ENCODE measurements around the gene ROBO1. TPM values are rescaled to one million over a fixed set of nuclear protein-coding genes. Genes with fewer than 3 reads are reported as not detected.
A peak's percentile ranks its signal among the peaks of the same experiment; 100 is the strongest.
"Not testable (repeated sequence)": the region's sequence is repeated elsewhere in the genome, so short reads cannot be mapped to it uniquely, and the experiment has no call there.

Gene ROBO1
- polyA plus RNA-seq (ENCODE audit: insufficient read length in 10 of 10): 10 to 100 TPM; 36.1 to 76.7 (median 43.2) TPM
- long read RNA-seq, donor 1: 0 reads
- long read RNA-seq, donor 2: 0 reads
- long read RNA-seq, donor 3: 0 reads
- long read RNA-seq, donor 4: 0 reads
- long read RNA-seq, donor 5, partial matches to known transcripts: 5 of 5 reads
- long read RNA-seq, donor 5, other reads (novel, unspliced or antisense): 0 of 5 reads
- long read RNA-seq, donor 6: 0 reads
- long read RNA-seq, donor 7: 0 reads
- long read RNA-seq, donor 8: 0 reads
- long read RNA-seq, donor 9: 0 reads

- DNase-seq: peak; percentile 1 to 56 (median 10)
These were observed at the start of gene ROBO1 for GRCh38 chr3:79767905-79768267. TSS of gene ROBO1 (minus strand) at chr3:79767998.

- DNase-seq: no peak
These were observed 49.4 kb upstream of the ROBO1 start for GRCh38 chr3:79817224-79817623.

GRCh38 chr3:79815478-79815877 is 47.7 kb upstream of the ROBO1 start:
- DNase-seq: no peak

- no peak for DNase-seq
These were observed 42.8 kb upstream of the ROBO1 start for GRCh38 chr3:79810581-79810980.

GRCh38 chr3:79810092-79810491 is 42.3 kb upstream of the ROBO1 start:
- no peak for DNase-seq

- DNase-seq: no peak
These were observed 41.3 kb upstream of the ROBO1 start for GRCh38 chr3:79809106-79809505.

GRCh38 chr3:79808515-79808914 is 40.7 kb upstream of the ROBO1 start:
- DNase-seq: no peak

GRCh38 chr3:79790177-79790576 is 22.4 kb upstream of the ROBO1 start:
- DNase-seq: not testable (repeated sequence)

- DNase-seq: no peak
These were observed 5.5 kb upstream of the ROBO1 start for GRCh38 chr3:79773291-79773690.

- DNase-seq: no peak
These were observed 1.4 kb upstream of the ROBO1 start for GRCh38 chr3:79769229-79769628.

GRCh38 chr3:79767194-79767904 is 449 bp downstream of the ROBO1 start:
- peak; percentile 2 to 64 (median 18) for DNase-seq

GRCh38 chr3:79766496-79767193 is 1.2 kb downstream of the ROBO1 start:
- DNase-seq: peak in 2 of 3 donors; percentile 3 to 31

GRCh38 chr3:79765911-79766310 is 1.9 kb downstream of the ROBO1 start:
- peak in 1 of 3 donors; percentile 2 for DNase-seq

- DNase-seq: no peak
These were observed 6.4 kb downstream of the ROBO1 start for GRCh38 chr3:79761441-79761840.

GRCh38 chr3:79751703-79752102 is 16.1 kb downstream of the ROBO1 start:
- no peak for DNase-seq

GRCh38 chr3:79737530-79737929 is 30.3 kb downstream of the ROBO1 start:
- no peak for DNase-seq

- peak; percentile 28 to 62 (median 62) for DNase-seq
These were observed 38.7 kb downstream of the ROBO1 start for GRCh38 chr3:79729096-79729495.

- DNase-seq: no peak
These were observed 41.0 kb downstream of the ROBO1 start for GRCh38 chr3:79726786-79727185.

- no peak for DNase-seq
These were observed 43.6 kb downstream of the ROBO1 start for GRCh38 chr3:79724206-79724605.

- DNase-seq: no peak
These were observed 77.7 kb downstream of the ROBO1 start for GRCh38 chr3:79690072-79690471.

- no peak for DNase-seq
These were observed 82.7 kb downstream of the ROBO1 start for GRCh38 chr3:79685108-79685507.

GRCh38 chr3:79684041-79684440 is 83.8 kb downstream of the ROBO1 start:
- DNase-seq: no peak

GRCh38 chr3:79672731-79673130 is 95.1 kb downstream of the ROBO1 start:
- DNase-seq: no peak
